ENCODE data around the gene ATP1B3. TPM values are rescaled to one million over a fixed set of nuclear protein-coding genes. Genes with fewer than 3 reads are reported as not detected.

The ATP1B3 gene
- total and polyA plus RNA-seq, 2 of the 13 experiments (the other 11 are each of a cell fraction or from before 2014, with no cell fraction given), result 84.3 to 93.6 TPM

- peaks cover 15% of the 10 kb centered on the region for H3K4me1 ChIP-seq (ENCODE audit: insufficient read depth, low read length)
- CTCF ChIA-PET (ENCODE audit: low intra/inter-chr PET ratio, low total read pairs), result no interaction called here
- in situ Hi-C loops (cut with HindIII; ENCODE audit: extremely low pct_ligation_motif_present, low pct_unique_long_range_greater_than_20kb) (no loop called here), intact Hi-C loops (cut with micrococcal nuclease; ENCODE audit: unreplicated experiment) (no loop called here)
- WGBS (ENCODE audit: low lambda C conversion rate), result 87% methylated on average over 4 of the region's 4 CpGs
- H3K27ac ChIP-seq (ENCODE audit: extremely low read length, insufficient read depth, low read length), result peak overlapping the region; percentile 47
- no peak for DNase-seq (ENCODE audit: low spot score)
- no peak overlapping the region for H3K4me2 ChIP-seq (ENCODE audit: low read depth, low read length)
- no peaks in the 10 kb centered on the region for H4K20me1 ChIP-seq (ENCODE audit: insufficient read depth, low read length)
- H3K79me2 ChIP-seq (ENCODE audit: insufficient read depth, low read length), result no peaks in the 10 kb centered on the region
- no peaks in the 10 kb centered on the region for H3K9me3 ChIP-seq (ENCODE audit: low read length)
- H2AFZ ChIP-seq (ENCODE audit: low read length), result no peak overlapping the region
- H3K27me3 ChIP-seq (ENCODE audit: control insufficient read depth in 1 of 2, insufficient read depth in 2 of 2, low read length in 2 of 2), result no peaks in the 10 kb centered on the region
- POLR2A ChIA-PET, result no interaction called here
- no peak overlapping the region for H3K9ac ChIP-seq (ENCODE audit: insufficient read depth, low read depth, low read length)
- peaks cover 0 to 6% of the 10 kb centered on the region in 2 experiments; a peak in 1 of 5 replicates for H3K36me3 ChIP-seq (replicated peaks in 1 of 2; ENCODE audit: control insufficient read depth in 1 of 2, insufficient read depth in 2 of 2, low read length in 2 of 2)
- no peak for FAIRE-seq
- ATAC-seq, result no peak
- TSS peak; percentile 17 for BruUV-seq (replicated peaks)
- no peak for TF ChIP-seq ZNF737 (CRISPR knock-in tag; IDR thresholded peaks at IDR 0.05; ENCODE audit: borderline replicate concordance)
- no peak for TF ChIP-seq JUNB (CRISPR knock-in tag; IDR thresholded peaks at IDR 0.05; ENCODE audit: borderline replicate concordance)
- TF ChIP-seq GABPB1 (CRISPR knock-in tag; IDR thresholded peaks at IDR 0.05), result no peak
- TF ChIP-seq HNF1B (CRISPR knock-in tag; IDR thresholded peaks at IDR 0.05), result no peak
- TF ChIP-seq, protein P1, sequence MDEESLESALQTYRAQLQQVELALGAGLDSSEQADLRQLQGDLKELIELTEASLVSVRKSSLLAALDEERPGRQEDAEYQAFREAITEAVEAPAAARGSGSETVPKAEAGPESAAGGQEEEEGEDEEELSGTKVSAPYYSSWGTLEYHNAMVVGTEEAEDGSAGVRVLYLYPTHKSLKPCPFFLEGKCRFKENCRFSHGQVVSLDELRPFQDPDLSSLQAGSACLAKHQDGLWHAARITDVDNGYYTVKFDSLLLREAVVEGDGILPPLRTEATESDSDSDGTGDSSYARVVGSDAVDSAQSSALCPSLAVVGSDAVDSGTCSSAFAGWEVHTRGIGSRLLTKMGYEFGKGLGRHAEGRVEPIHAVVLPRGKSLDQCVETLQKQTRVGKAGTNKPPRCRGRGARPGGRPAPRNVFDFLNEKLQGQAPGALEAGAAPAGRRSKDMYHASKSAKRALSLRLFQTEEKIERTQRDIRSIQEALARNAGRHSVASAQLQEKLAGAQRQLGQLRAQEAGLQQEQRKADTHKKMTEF (CRISPR knock-in tag; IDR thresholded peaks at IDR 0.05), result no peak
- no peak for TF ChIP-seq SALL1 (CRISPR knock-in tag; IDR thresholded peaks at IDR 0.05)
- TF ChIP-seq SATB2 (CRISPR knock-in tag; IDR thresholded peaks at IDR 0.05), result no peak
- no peak for TF ChIP-seq RFX1 (IDR thresholded peaks at IDR 0.05)
- no peak overlapping the region for H3K4me3 ChIP-seq (replicated peaks in 1 of 3; ENCODE audit: insufficient read depth in 1 of 3, low read depth in 2 of 3, low read length in 3 of 3)
Observed at GRCh38 chr3:141950572-141951493, 74.4 kb downstream of the ATP1B3 start.

Data from HepG2 (cell line).